ENCODE measurements around the gene CMC4. TPM values are rescaled to one million over a fixed set of nuclear protein-coding genes. Genes with fewer than 3 reads are reported as not detected.

The CMC4 gene
- total and polyA plus RNA-seq, 4 donors: 4.3 to 15.7 (median 8.4) TPM

DNA sequence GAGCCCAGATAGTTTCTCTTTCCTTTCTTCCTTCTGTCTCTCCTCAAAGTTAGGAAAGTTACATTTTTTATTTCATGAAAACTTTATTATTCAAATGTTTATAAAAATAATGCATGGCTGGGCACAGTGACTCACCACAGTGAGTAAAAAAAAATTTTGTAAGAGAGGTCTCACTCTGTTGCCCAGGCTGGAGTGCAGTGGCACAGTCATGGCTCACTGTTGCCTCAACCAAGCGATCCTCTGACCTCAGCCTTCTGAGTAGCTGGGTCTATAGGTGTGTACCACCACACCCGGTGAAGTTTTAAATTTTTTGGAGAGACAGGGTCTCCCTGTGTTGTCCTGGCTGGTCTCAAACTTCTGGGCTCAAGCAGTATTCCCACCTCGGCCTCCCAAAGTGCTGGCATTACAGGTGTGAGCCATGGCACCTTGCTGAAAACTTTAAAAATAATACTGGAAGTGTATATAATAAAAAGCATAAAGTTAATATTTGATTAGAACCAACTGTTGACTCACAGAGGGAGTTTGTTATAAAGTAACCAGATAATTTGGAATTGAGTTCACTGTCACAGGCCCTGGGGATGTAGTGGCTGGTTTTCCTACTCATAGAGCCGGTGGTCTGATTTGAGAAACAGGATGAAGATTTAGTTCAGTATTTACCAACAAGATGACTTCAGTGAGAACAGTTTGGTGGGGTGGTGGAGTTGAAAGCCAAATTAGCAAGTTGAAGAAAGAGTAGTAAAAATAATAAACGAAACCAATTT, 18.0 kb downstream of the CMC4 start:
- ATAC-seq (ENCODE audit: insufficient read depth, low FRiP score): no peak
- peaks cover 0 to 7% (median 0%) of the 10 kb centered on the region in 5 donors for H3K4me1 ChIP-seq (ENCODE audit: control insufficient read depth in 5 of 5, insufficient read depth in 5 of 5, low read length in 5 of 5)
- WGBS, 2 donors: 73 to 89% methylated on average over 5 of the region's 5 CpGs
- H3K36me3 ChIP-seq (ENCODE audit: control insufficient read depth in 4 of 4, insufficient read depth in 4 of 4, low read length in 4 of 4): peaks cover 0 to 12% (median 0%) of the 10 kb centered on the region in 4 donors
- H3K27ac ChIP-seq (ENCODE audit: low read depth in 1 of 2, low read length in 1 of 2): no peak overlapping the region
- no peak overlapping the region for H3K9ac ChIP-seq (ENCODE audit: insufficient read depth in 1 of 2, low read length in 2 of 2)
- no peak overlapping the region for H3K4me3 ChIP-seq
- DNase-seq: no peak
- TF ChIP-seq, protein P1, sequence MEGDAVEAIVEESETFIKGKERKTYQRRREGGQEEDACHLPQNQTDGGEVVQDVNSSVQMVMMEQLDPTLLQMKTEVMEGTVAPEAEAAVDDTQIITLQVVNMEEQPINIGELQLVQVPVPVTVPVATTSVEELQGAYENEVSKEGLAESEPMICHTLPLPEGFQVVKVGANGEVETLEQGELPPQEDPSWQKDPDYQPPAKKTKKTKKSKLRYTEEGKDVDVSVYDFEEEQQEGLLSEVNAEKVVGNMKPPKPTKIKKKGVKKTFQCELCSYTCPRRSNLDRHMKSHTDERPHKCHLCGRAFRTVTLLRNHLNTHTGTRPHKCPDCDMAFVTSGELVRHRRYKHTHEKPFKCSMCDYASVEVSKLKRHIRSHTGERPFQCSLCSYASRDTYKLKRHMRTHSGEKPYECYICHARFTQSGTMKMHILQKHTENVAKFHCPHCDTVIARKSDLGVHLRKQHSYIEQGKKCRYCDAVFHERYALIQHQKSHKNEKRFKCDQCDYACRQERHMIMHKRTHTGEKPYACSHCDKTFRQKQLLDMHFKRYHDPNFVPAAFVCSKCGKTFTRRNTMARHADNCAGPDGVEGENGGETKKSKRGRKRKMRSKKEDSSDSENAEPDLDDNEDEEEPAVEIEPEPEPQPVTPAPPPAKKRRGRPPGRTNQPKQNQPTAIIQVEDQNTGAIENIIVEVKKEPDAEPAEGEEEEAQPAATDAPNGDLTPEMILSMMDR (IDR thresholded peaks at IDR 0.05; ENCODE audit: control extremely low read depth, extremely low read depth): no peak
- no peaks in the 10 kb centered on the region for H3K9me3 ChIP-seq (ENCODE audit: control insufficient read depth in 4 of 4, insufficient read depth in 3 of 4, low read length in 3 of 4)
- no peaks in the 10 kb centered on the region for H3K27me3 ChIP-seq (ENCODE audit: control insufficient read depth in 3 of 3, insufficient read depth in 3 of 3, low read length in 2 of 3)

DNA sequence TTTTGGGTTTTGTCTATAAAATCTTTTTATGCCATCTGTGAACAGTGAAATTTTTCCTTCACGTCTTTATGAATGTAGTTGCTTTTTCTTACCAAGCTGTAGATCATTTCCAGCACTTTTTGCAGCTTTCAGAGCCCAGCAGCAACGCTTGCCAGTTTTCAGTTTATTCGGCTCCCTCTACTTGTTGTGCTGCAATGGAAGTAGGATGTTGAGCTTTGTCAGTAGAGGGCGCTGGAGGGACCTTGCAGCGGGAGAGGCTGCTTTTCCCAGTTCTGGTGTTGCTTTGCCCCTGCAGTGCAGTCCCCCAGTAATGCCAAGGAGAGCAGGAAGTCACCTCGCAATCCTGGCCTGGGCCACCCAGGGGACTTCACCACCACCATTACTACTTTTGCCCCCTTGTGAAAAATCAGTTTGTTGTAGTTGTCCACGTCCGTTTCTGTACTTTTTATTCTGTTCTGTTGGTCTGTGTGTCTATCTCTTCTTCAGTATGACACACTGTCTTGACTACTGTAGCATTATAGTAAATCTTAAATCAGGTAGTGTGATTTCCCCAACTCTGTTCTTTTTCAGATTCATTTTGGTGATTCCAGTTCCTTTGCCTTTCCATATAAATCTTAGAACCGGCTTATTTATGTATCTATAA, 21.8 kb downstream of the CMC4 start:
- TF ChIP-seq, protein P1 (IDR thresholded peaks at IDR 0.05; ENCODE audit: control extremely low read depth, extremely low read depth): peak; percentile 17
- no peak for ATAC-seq (ENCODE audit: insufficient read depth, low FRiP score)
- 42 to 58% methylated on average over 9 of the region's 9 CpGs for WGBS, 2 donors
- H3K4me3 ChIP-seq: no peak overlapping the region
- peak; percentile 45 to 74 (median 67) for DNase-seq
- H3K27ac ChIP-seq (ENCODE audit: low read depth in 1 of 2, low read length in 1 of 2): no peak overlapping the region
- no peak overlapping the region for H3K9ac ChIP-seq (ENCODE audit: insufficient read depth in 1 of 2, low read length in 2 of 2)
- H3K36me3 ChIP-seq (ENCODE audit: control insufficient read depth in 4 of 4, insufficient read depth in 4 of 4, low read length in 4 of 4): peaks cover 0 to 12% (median 4%) of the 10 kb centered on the region in 4 donors
- no peaks in the 10 kb centered on the region for H3K9me3 ChIP-seq (ENCODE audit: control insufficient read depth in 4 of 4, insufficient read depth in 3 of 4, low read length in 3 of 4)
- peaks cover 0 to 11% (median 0%) of the 10 kb centered on the region in 5 donors for H3K4me1 ChIP-seq (ENCODE audit: control insufficient read depth in 5 of 5, insufficient read depth in 5 of 5, low read length in 5 of 5)
- no peaks in the 10 kb centered on the region for H3K27me3 ChIP-seq (ENCODE audit: control insufficient read depth in 3 of 3, insufficient read depth in 3 of 3, low read length in 2 of 3)

DNA sequence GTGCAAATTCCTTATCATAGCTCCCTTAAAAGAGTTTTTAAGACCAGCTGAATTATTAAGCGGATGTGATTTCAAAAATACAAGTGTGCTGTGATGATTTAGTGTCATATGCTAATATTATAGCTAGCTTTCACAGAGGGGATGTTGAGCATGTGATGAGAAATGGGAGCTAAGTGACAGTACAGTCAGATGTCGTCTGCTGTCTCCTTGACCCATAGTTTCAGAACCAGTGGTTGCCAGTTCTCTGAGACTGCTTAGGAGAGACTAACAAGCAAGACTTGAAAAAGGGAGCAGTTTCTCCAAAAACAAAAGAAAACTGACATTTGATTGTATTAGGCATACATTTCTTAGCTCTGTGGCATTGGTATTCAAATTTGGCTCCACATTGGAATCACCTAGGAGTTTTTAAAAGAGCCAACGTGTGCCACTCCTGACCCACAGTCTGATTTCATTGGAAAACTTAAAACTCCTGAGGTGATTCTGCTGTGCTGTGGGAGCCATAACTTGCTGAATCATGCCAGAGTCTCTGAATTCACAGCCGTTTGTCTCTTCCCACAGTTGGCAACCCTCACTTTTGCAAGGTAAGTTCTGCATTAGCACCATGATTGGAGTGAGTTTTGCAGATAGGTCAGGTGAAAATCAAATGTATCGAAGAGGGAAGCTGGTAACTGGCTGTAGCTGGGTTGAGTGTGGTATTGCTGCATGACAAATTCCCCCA, 24.0 kb downstream of the CMC4 start:
- Histone ChIP-seq H3K4me3 (no peak overlapping the region), H3K27ac (ENCODE audit: low read depth in 1 of 2, low read length in 1 of 2) (no peak overlapping the region), H3K4me1 (ENCODE audit: control insufficient read depth in 5 of 5, insufficient read depth in 5 of 5, low read length in 5 of 5) (peaks cover 0 to 14% (median 0%) of the 10 kb centered on the region in 5 donors), H3K36me3 (ENCODE audit: control insufficient read depth in 4 of 4, insufficient read depth in 4 of 4, low read length in 4 of 4) (peaks cover 0 to 9% (median 4%) of the 10 kb centered on the region in 4 donors), H3K27me3 (ENCODE audit: control insufficient read depth in 3 of 3, insufficient read depth in 3 of 3, low read length in 2 of 3) (no peaks in the 10 kb centered on the region), H3K9me3 (ENCODE audit: control insufficient read depth in 4 of 4, insufficient read depth in 3 of 4, low read length in 3 of 4) (no peaks in the 10 kb centered on the region), H3K9ac (ENCODE audit: insufficient read depth in 1 of 2, low read length in 2 of 2) (no peak overlapping the region)
- 64 to 82% methylated on average over 5 of the region's 5 CpGs for WGBS, 2 donors
- ATAC-seq (ENCODE audit: insufficient read depth, low FRiP score) (no peak), DNase-seq (no peak)
- TF ChIP-seq, protein P1 (IDR thresholded peaks at IDR 0.05; ENCODE audit: control extremely low read depth, extremely low read depth): no peak
